ENCODE data around the gene GPR173. TPM values are rescaled to one million over a fixed set of nuclear protein-coding genes. Genes with fewer than 3 reads are reported as not detected.

Gene GPR173
- total and polyA plus RNA-seq, 2 donors from 2014 or later, result 1.7 to 5.4 TPM

DNA sequence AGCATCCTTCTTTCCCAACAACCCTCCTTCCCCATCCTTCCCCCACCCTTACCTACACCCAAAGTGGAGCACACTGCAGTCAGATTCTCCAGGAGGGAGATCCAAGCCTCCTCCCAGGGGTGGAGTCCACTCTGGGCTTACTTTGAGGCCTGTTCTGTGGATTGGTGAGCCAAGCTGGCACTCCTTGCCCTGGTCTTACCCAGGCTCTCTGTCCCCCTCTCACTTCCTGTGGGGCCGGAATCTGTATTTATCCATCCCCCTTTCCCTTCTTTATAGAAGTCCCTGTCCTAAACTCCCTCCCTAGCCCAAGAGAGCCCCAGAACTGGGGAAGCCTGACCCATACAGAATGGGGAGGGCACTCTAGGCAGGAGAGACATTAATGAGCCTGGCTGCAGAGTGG is 30.4 kb downstream of the GPR173 start:
- Histone ChIP-seq H3K36me3 (ENCODE audit: control insufficient read depth in 2 of 3, insufficient read depth in 3 of 3, low read length in 3 of 3) (no peaks in the 10 kb centered on the region), H3K4me1 (ENCODE audit: control insufficient read depth in 2 of 3, insufficient read depth in 2 of 3, low read depth in 1 of 3, low read length in 3 of 3) (peaks cover 0 to 2% (median 0%) of the 10 kb centered on the region in 3 donors), H3K9me3 (ENCODE audit: control insufficient read depth in 2 of 3, insufficient read depth in 1 of 3, low read length in 3 of 3) (no peaks in the 10 kb centered on the region), H3K27me3 (ENCODE audit: control insufficient read depth, insufficient read depth, low read length) (peaks cover 5% of the 10 kb centered on the region), H3K9ac (ENCODE audit: low read length in 3 of 3) (no peak overlapping the region), H3K27ac (ENCODE audit: low read depth in 2 of 2, low read length in 2 of 2) (no peak overlapping the region), H3K4me3 (ENCODE audit: low read length in 3 of 3) (no peak overlapping the region)
- TF ChIP-seq, protein P1, sequence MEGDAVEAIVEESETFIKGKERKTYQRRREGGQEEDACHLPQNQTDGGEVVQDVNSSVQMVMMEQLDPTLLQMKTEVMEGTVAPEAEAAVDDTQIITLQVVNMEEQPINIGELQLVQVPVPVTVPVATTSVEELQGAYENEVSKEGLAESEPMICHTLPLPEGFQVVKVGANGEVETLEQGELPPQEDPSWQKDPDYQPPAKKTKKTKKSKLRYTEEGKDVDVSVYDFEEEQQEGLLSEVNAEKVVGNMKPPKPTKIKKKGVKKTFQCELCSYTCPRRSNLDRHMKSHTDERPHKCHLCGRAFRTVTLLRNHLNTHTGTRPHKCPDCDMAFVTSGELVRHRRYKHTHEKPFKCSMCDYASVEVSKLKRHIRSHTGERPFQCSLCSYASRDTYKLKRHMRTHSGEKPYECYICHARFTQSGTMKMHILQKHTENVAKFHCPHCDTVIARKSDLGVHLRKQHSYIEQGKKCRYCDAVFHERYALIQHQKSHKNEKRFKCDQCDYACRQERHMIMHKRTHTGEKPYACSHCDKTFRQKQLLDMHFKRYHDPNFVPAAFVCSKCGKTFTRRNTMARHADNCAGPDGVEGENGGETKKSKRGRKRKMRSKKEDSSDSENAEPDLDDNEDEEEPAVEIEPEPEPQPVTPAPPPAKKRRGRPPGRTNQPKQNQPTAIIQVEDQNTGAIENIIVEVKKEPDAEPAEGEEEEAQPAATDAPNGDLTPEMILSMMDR (IDR thresholded peaks at IDR 0.05; ENCODE audit: borderline replicate concordance, extremely low read depth, insufficient read depth), result no peak
- DNase-seq (no peak), FAIRE-seq (no peak)
- intact Hi-C loops (cut with DNase I), result no loop called here

DNA sequence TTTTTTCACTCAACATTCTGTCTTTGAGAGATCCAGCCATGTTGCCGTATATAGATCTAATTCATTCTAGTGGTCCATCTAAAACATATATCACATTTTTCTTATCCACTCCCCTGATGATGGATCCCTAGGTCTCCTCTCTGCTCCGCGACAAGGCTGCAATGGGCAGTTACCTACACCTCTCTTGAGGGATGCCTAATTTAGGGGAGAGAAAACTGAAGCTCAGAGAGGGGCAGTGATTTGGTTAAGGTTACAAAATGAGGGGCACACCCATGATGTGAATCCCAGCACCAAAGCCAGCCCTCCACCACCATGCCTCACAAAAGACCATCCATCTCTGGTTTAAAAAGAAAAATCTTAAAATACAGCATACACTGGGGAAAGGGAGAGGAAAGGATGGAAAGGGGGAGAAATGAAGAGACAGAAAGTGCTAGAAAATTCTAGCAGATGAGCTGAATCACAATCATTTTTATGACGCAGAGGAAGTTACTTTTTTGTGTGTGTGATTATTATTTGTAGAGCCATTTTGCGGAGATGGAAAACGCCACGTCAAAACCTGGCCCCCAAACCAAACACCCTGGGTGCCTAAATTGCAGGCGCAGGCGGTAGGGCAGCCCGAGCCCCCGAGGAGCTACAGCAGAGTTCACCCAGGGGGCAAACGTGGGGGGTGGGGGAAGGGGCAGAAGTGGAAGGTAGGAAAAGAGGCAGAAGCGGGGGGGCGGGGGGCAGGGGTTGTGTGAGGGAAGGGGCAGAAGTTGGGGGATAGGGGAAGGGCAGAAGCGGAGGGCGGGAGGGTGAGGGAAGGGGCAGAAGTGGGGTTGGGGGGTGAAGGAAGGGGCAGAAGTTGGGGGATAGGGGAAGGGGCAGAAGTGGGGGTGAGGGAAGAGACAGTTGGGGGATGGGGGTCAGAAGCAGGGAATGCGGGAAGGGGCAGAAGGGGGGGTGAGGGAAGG is 32.3 kb downstream of the GPR173 start:
- Histone ChIP-seq H3K36me3 (ENCODE audit: control insufficient read depth in 2 of 3, insufficient read depth in 3 of 3, low read length in 3 of 3) (peaks cover 0 to 5% (median 3%) of the 10 kb centered on the region in 3 donors), H3K27ac (ENCODE audit: low read depth in 2 of 2, low read length in 2 of 2) (peak overlapping the region; percentile 73 to 74), H3K4me3 (ENCODE audit: low read length in 3 of 3) (no peak overlapping the region), H3K9me3 (ENCODE audit: control insufficient read depth in 2 of 3, insufficient read depth in 1 of 3, low read length in 3 of 3) (no peaks in the 10 kb centered on the region), H3K4me1 (ENCODE audit: control insufficient read depth in 2 of 3, insufficient read depth in 2 of 3, low read depth in 1 of 3, low read length in 3 of 3) (peaks cover 0 to 4% (median 0%) of the 10 kb centered on the region in 3 donors), H3K9ac (ENCODE audit: low read length in 3 of 3) (no peak overlapping the region), H3K27me3 (ENCODE audit: control insufficient read depth, insufficient read depth, low read length) (no peaks in the 10 kb centered on the region)
- intact Hi-C loops (cut with DNase I), result no loop called here
- TF ChIP-seq, protein P1 (IDR thresholded peaks at IDR 0.05; ENCODE audit: borderline replicate concordance, extremely low read depth, insufficient read depth), result no peak
- FAIRE-seq, result no peak
- DNase-seq, result peak in 1 of 5 donors; percentile 16

DNA sequence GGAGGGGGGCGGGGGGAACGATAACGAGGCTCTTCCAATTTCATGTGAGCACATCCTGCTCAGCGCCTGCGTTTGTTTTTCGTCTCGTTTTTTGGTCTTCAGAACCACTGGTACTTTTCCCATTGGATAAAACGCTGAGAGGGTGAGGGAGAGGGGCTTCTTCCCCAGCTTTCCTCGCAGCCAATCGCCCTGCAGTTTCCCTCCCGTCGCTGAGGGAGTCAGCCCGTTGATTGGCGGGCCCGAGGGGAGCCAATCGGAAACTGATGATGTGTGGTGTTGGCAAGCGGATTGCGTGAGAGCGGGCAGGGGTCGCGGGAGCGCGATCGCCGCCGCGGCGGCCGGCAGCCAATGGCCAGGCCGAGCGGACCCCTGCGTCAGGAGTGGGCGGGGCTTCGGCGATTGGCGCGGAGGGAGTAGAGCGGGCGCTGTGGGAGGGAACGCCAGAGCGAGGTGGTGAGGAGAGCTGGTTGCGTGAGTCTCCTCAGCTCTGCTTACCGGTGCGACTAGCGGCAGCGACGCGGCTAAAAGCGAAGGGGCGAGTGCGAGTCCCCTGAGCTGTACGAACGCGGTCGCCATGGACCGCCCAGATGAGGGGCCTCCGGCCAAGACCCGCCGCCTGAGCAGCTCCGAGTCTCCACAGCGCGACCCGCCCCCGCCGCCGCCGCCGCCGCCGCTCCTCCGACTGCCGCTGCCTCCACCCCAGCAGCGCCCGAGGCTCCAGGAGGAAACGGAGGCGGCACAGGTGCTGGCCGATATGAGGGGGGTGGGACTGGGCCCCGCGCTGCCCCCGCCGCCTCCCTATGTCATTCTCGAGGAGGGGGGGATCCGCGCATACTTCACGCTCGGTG is 33.6 kb downstream of the GPR173 start, which contains the start of gene TSPYL2:
Gene TSPYL2 (plus strand): TSS at position 443 of the 848 bp plus-strand sequence. CDS start 132 bp downstream, at position 575.
- no peaks in the 10 kb centered on the region for H3K27me3 ChIP-seq (ENCODE audit: control insufficient read depth, insufficient read depth, low read length)
- H3K36me3 ChIP-seq (ENCODE audit: control insufficient read depth in 2 of 3, insufficient read depth in 3 of 3, low read length in 3 of 3), result peaks cover 0 to 8% (median 4%) of the 10 kb centered on the region in 3 donors
- intact Hi-C loops (cut with DNase I), result no loop called here
- H3K4me1 ChIP-seq (ENCODE audit: control insufficient read depth in 2 of 3, insufficient read depth in 2 of 3, low read depth in 1 of 3, low read length in 3 of 3), result peaks cover 0 to 4% (median 0%) of the 10 kb centered on the region in 3 donors
- no peaks in the 10 kb centered on the region for H3K9me3 ChIP-seq (ENCODE audit: control insufficient read depth in 2 of 3, insufficient read depth in 1 of 3, low read length in 3 of 3)
- peak within 1 kb of the TSS; percentile 63 to 89 (median 68) for H3K4me3 ChIP-seq (ENCODE audit: low read length in 3 of 3)
- TF ChIP-seq, protein P1 (IDR thresholded peaks at IDR 0.05; ENCODE audit: borderline replicate concordance, extremely low read depth, insufficient read depth), result no peak
- peak within 1 kb of the TSS; percentile 48 to 61 (median 58) for H3K9ac ChIP-seq (ENCODE audit: low read length in 3 of 3)
- DNase-seq (peak; percentile 97 to 98 (median 97)), FAIRE-seq (peak; percentile 97)
- peak within 1 kb of the TSS; percentile 78 to 80 for H3K27ac ChIP-seq (ENCODE audit: low read depth in 2 of 2, low read length in 2 of 2)

Data from kidney (tissue), 14 donors.